ENCODE data around the gene SEL1L3.

DNA sequence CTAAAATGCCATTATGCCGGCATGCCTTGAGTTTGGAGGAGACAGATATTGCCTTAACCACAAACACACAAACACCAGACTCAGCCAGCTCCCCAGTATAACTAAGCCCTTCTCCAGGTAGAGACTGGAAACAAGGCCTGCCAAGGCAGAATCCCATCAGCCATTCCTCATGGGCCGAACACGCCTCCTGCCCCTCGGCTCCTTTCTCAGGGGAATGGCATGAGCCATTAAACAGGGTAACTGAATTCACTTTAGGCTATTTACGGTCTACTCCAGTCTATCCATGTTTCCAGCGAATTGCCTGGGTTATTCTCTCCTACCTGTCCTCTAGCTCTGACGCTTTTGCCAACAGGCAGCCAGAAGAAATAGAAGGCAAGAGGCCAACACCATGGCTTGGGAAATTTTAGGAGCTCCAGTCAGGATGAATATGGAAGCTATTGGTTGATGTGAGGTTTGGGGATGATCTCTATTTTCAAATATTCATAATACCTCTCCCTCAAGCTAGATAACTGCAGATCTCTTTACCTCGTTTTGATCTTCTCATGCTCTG lies 4.9 kb downstream of the SEL1L3 start:
- TF ChIP-seq, protein P1, sequence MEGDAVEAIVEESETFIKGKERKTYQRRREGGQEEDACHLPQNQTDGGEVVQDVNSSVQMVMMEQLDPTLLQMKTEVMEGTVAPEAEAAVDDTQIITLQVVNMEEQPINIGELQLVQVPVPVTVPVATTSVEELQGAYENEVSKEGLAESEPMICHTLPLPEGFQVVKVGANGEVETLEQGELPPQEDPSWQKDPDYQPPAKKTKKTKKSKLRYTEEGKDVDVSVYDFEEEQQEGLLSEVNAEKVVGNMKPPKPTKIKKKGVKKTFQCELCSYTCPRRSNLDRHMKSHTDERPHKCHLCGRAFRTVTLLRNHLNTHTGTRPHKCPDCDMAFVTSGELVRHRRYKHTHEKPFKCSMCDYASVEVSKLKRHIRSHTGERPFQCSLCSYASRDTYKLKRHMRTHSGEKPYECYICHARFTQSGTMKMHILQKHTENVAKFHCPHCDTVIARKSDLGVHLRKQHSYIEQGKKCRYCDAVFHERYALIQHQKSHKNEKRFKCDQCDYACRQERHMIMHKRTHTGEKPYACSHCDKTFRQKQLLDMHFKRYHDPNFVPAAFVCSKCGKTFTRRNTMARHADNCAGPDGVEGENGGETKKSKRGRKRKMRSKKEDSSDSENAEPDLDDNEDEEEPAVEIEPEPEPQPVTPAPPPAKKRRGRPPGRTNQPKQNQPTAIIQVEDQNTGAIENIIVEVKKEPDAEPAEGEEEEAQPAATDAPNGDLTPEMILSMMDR (IDR thresholded peaks at IDR 0.05), result no peak
- no peak for TF ChIP-seq POLR2A (IDR thresholded peaks at IDR 0.05)
